HFF-Myc (cell line): ENCODE data around the gene HEATR5A.
"Not testable (repeated sequence)": the region's sequence is repeated elsewhere in the genome, so short reads cannot be mapped to it uniquely, and the experiment has no call there.

Source experiments
- DNase-seq: peaks from one replicate; pipeline ENCODE4 v3.0.0-alpha.2; 2011; ENCODE audit warnings: low read depth; ENCODE audit errors: extremely low read depth
- H3K4me3 ChIP-seq: replicated peaks from 2 replicates; pipeline ENCODE4 v1.5.1; 2011; ENCODE audit warnings: low read depth, mild to moderate bottlenecking, control low read depth, low read length
- TF ChIP-seq, protein P1 (sequence below): IDR thresholded peaks from 2 replicates; pipeline ENCODE4 v1.5.1; 2012; ENCODE audit warnings: mild to moderate bottlenecking, low read depth, low read length, control low read depth; ENCODE audit errors: missing control alignments

HEATR5A gene

DNA sequence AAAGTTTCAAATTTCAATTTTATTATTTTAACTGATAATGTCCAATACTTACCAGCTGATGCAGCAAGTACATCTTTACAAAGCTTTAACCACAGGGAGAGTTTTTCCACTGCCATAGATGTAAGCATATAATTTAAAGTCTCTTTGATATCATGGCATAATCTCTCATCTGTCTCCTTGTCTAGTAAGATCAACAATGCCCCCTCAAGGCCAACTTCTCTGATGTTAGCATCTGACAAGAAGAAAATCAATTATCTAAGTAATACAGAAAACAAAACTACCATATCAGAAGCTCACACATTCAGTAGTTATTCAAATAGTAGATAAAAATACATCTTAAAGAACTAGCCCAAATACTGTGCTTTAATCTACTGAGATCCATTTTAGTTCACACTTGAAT, 94.2 kb downstream of the HEATR5A start:
- TF ChIP-seq, protein P1, sequence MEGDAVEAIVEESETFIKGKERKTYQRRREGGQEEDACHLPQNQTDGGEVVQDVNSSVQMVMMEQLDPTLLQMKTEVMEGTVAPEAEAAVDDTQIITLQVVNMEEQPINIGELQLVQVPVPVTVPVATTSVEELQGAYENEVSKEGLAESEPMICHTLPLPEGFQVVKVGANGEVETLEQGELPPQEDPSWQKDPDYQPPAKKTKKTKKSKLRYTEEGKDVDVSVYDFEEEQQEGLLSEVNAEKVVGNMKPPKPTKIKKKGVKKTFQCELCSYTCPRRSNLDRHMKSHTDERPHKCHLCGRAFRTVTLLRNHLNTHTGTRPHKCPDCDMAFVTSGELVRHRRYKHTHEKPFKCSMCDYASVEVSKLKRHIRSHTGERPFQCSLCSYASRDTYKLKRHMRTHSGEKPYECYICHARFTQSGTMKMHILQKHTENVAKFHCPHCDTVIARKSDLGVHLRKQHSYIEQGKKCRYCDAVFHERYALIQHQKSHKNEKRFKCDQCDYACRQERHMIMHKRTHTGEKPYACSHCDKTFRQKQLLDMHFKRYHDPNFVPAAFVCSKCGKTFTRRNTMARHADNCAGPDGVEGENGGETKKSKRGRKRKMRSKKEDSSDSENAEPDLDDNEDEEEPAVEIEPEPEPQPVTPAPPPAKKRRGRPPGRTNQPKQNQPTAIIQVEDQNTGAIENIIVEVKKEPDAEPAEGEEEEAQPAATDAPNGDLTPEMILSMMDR: no peak
- no peak overlapping the region for H3K4me3 ChIP-seq
- peak; percentile 3 for DNase-seq

DNA sequence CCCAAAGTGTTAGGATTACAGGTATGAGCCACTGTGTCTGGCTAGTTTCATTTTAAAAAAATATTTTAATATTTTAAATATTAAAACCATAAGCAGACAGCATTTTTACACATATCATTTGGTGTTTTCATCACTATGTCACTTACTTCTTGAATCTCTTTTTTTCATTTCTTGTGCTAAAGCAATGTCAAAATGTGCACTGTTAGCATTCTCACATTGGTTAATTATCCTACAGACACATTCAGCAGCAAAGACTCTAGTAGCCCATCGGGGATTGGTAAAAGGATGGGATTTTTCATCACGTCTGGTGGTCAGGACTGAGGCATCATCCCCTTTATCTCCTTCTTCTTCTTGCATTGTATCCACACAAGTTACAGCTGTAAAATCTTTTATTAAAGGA, 96.9 kb downstream of the HEATR5A start:
- TF ChIP-seq, protein P1: no peak
- no peak overlapping the region for H3K4me3 ChIP-seq
- DNase-seq: no peak

DNA sequence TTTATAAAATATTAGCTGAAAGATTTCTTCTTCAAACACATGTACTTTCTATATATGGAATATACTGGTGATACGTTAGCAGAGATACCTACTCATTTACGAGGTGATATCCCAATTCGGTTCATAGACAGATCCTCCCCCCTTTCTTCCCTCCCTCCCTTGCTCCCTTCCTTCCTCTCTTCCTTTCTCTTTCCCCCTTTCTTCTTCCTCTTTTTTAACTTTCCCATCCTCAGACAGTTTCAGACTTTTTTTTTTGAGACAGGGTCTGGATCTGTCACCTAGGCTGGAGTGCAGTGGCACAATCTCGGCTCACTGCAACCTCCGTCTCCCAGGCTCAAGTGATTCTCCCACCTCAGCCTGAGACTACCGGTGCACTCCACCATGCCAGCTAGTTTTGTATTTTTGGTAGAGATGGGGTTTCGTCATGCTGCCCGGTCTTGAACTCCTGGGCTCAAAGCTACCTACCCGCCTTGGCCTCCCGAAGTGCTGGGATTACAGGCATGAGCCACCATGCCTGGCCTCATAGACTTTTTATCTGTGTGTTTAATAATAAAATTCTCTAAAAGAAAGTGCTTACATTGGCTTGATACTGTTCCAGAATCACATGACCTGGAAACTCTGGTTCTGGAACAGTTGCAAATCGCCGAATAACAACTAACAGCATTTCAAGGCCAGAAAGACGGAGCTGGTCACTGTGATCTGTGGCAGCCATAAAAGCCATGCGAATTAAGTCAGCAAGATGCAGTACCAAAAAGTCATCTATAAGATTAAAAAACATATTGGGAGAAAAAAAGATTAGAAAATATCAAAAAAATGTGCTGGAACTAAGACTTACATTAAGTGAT, 99.2 kb downstream of the HEATR5A start:
- no peak overlapping the region for H3K4me3 ChIP-seq
- no peak for DNase-seq
- TF ChIP-seq, protein P1: no peak

DNA sequence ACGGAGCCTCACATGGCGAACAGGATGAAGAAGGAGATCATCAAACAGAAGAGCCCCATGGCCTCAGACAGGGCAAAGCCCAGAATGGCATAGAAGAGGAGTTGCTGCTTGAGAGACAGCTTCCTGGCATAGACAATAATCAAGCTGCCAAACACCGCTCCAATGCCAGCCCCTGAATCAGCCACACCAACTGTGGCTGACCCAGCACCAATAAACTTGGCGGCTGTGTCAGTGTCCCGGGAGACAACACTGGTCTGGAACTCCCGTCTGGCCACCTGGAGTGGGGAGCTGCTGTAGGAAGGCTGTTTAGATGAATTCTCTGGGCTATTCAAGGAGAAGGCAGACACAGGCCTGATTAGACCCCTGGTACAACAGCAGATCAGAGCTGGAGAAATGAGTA, 100.1 kb downstream of the HEATR5A start:
- H3K4me3 ChIP-seq: no peak overlapping the region
- no peak for DNase-seq
- TF ChIP-seq, protein P1: no peak

DNA sequence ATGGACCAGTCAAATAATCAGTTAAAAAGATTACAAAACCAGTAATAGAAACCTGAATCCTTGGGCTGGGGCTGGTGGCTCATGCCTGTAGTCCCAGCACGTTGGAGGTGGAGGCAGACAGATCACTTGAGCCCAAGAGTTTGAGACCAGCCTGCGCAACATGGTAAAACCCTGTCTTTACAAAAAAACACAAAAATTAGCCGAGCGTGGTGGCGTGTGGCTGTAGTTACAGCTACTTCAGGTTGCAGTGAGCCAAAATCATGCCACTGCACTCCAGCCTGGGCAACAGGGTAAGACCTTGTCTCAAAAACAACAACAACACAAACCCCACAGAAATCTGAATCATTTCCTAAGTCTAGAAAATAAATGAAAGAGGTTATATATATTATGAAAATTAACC, 100.6 kb downstream of the HEATR5A start:
- TF ChIP-seq, protein P1: no peak
- DNase-seq: no peak

DNA sequence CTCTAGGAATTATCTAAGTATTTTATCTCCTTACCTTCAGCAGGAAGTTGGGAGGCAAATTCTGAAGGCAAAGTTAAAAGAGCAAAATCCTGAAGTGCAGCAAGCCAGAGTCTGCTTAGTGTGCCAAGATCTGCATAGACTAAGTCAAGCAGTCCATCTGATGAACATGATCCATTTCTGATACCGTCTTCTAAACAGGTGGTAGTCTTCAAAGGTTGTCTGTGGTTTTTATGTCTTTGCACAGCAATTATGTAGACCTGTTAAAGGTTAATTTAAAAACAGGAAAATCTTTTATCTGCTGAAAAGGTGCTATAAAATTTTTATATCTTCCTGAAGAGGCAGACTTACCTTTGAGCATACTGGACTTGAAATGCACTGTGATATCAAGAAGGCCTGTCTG, 107.4 kb downstream of the HEATR5A start:
- TF ChIP-seq, protein P1: no peak
- no peak for DNase-seq
- H3K4me3 ChIP-seq: no peak overlapping the region

More for the DNA sequence above, 100.6 kb downstream of the HEATR5A start:
- H3K4me3 ChIP-seq: no peak overlapping the region

DNA sequence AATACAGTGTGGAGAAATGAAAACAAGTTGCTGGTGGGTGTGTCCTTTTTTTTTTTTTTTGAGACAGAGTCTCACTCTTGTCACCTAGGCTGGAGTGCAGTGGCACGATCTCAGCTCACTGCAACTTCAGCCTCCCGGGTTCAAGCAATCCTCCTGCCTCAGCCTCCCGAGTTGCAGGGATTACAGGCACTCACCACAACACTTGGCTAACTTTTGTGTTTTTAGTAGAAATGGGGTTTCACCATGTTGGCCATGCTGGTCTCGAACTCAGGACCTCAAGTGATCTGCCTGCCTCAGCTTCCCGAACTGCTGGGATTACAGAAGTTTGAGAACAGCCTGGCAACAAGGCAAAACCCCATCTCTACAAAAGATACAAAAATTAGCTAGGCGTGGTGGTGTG, 108.0 kb downstream of the HEATR5A start:
- DNase-seq, H3K4me3 ChIP-seq: not testable (repeated sequence)
